ENCODE data around the gene MYO9B.

MYO9B gene

DNA sequence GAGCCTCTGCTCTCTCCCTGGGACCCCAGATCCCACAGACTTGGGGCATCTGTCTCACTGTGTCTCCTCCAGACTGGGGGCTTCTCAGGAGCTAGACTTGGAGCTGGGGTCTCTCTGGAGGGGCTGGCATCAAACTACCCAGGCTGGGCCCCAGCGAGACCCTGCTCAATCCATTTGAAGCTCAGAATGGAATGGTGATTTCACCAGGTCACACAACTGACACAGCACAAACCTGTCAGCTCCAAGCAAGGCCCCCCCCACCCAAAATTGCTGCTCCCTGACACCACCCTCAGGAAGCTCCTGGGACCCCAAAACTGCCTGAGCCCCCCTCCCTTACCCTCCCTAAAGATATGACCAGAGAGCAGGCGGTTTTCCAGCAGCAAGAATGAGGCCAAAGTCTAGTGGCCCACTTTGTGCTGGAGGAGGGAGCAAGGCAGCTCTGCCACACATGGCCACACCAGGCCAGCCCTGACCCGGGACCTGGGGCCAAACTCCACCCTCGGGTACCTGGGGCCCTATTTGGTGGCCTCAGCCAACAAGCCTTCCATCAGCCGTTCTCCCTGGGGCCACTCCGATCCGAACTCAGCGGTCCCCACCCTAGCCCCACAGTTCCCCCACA is 167.7 kb downstream of the MYO9B start:
- peak; percentile 21 for DNase-seq

DNA sequence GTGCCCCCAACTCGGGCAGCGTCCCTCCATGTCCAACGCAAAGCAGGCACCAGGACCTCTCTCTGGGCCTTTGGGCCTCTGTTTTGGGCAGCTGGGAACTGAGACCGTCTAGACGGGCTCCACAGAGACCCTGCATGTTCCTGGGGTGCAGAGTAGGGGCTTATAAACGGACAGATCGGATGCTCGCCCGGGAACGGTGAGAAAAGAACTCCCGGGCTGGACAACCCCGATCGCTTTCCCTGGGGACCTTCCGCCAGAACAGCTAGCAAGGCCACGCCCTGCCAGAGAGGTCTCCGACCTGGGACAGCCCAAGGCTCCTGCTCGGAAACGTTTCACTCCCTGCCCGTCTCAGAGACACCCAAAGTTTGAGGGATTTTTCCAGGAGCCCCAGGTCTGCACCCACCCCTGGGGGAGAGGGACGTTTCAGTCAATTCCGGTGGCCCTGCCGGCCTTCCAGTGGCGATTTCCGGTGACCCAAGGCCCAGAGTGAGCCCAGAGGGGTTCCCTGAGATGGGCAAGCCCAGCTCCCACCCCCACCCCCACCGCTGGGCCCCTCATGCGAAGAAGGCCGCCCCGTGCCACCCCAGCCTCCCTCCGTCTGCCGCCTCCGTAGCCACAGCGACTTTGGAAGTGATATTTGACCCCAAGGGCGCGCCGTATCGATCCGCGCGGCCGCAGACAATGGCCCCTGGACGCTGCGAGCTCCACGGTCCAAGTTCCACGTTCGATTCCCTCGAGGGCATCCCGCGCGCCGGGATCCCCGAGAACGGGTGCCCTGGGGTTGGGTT is 168.4 kb downstream of the MYO9B start:
- DNase-seq = peak; percentile 70

DNA sequence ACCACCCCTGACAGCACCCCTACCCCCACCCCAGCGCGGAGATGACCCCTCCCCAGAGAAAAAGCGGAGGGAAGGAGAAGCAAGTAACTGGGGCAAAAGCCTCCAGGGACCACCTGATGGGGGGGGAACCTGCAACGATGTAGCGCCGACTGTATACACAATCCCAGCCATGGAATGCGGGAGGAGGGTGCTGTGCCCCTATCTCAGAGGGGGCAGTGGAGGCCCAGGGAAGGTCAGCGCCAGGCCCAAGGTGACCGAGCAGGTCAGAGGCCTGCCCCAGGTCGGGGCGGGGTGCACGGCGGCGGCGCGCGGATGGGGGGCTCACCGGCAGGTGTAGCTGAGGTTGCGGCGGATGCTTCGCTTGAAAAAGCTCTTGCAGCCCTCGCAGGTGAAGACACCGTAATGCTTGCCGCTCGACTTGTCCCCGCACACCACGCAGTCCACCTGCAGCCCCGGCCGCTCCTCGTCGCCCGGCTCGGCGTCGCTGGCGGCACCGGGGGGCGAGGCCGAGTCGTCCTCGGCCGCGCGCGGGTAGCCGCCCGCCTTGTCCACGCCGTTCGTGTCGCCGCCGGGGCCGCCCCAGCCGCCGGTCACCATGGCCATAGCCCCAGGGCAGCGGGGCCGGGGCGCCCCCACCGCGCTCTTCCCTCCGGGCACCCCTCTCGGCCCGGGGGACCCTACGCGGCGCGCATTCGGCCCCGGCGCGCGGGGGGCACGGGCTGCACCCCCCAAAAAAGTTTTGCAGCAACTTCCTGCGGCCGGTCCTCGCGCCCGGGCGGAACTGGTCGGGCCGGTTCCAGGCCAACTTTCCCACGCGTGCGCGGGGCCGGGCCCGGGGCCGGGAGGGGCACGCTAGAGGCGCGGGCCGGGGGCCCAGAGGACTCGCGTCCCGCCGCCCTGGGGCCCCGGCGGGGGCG is 169.3 kb downstream of the MYO9B start:
- DNase-seq = peak; percentile 44

DNA sequence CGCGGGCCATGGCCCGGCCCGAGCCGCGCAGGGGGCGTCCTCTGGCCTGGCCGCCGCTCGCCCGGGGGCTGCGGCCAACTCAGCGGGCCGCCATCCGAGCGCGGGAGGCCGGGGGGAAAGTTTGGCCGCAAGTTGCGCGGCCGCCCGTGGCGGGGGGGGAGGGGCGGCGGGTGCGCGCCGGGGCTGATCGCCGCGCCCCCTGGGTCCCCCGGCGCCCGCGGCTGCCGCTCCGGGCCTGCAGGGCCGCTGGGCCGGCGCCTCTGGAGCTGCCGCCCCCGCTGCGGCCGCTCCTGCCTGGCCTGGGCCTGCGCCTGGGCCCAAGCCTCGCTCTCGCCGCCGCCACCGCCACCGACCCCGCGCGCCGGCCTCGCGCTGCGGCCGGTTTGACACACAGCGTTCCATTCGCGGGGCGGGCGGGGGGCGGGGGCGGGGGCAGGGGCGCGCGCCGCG is 170.0 kb downstream of the MYO9B start, which contains the start of gene NR2F6:
NR2F6 (minus strand) TSS at position 385 of the 450 bp plus-strand sequence. CDS start 699 bp downstream, outside the sequence.
- no peak for DNase-seq

DNA sequence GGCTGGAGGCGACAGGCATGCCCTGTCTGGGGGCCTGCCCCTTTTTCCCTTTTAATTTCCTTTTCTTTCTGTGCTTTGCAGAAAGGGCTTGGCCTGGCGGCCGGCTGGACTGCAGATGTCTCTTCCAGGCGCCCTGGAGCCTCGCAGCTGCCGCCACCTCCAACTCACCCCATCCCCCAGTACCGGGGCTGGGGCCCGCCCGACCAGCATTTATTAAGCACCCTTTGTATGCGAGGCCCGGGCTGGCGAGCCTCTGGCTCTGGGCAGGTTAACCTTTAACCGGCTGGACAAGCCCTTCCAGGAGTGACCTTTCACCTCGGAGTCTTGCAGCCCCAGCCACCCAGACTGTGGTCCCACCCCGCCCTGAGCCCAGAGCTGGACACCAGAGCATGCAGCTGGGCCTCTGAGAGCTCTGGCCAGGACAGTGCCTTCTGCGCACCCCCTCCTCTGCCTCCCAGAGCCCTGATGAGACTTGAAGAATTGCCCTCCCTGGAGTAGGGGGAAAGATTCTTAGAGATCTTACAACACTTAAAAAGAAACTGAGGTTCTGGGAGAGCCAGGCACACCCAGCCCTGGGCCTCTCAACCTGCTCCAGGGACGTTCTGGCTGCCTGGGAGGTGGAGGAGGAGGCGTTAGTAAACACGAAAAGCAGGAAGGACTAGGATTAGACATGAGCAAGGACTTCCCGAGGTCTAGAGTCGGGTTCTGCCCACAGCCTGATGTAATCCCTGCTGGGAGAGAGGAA is 171.3 kb downstream of the MYO9B start:
- no peak for DNase-seq

DNA sequence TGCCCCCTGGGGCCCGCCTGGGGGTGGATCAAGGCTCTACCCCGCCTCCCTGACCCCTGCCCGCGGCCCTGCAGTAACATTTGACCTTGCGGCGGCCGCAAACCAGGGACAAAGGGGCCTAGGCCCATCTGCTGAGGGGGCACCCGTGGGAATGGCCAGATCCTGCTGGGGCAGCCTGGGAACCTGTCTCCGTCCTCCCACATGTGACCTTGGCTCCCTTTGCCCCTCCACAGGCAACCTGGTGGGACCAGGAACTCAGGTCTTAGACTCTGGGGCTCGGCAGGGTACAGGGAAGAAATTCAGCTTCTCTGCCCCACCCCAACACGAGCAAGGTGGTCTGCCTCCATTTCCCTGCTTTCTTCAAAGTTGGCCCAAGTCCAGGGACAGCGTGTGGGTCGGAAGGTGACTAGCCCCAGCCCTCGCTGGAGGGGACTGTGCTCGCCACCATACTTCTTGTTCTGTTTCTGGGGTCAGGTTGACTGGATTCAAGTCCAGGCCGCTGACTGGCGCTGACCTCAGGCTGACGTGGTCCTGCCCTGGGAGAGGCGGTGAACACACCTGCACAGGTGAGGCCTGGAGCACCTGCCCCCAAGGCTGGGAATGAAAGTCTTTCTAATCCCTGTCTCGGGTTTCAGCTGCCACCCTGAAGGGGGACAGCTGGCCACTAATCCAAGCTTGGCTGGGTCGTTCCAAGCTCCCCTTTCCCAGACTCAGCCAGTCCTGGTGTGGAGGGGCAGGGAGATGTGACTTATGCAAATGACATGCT is 172.6 kb downstream of the MYO9B start:
- peak; percentile 31 for DNase-seq

DNA sequence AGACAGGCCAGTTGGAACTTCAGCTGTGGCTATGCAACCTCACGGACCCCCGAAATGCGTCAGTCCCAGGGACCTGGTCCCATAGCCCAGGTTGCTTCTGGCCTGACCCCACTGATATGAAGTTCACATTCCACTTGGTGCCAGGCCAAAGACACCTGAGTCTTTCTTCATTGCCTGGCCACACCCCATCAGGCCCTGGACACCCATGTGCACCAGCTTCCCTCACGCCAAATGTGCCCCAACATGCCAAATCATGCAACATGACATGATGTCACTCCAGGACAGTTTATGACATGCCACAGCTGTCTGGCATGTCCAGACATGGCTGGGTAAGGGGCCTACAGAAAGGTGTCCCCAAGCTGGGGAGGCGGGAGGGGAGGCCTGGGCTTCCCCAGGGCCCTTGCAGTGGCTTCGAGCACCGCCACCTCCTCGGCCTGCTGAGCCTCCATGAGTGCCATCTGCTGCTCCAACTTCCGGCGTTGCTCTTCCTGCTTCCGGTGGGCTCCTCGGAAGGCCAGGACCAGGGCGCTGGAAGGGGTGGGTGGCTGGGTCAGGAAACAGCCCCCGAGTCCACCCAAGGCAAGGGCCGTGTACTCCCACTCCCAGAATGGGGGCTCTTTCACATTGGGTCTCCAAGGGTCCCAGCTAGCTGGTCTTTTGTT is 174.4 kb downstream of the MYO9B start:
- DNase-seq = no peak

DNA sequence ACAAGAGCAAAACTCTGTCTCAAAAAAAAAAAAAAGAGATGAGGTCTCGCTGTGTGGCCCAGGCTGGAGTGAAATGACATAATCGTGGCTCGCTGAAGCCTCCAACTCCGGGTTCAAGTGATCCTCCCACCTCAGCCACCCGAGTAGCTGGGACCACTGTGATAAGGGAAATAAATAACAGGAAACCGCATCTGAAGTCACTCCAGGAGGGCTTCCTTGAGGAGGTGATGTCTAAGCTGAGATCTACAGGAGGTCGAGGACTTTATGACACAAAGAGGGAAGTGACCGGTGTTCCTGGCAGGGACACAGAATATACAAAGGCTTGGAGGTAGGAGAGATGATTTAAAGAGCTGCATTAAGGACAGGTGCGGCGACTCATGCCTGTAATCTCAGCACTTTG is 179.1 kb downstream of the MYO9B start:
- no peak for DNase-seq

DNA sequence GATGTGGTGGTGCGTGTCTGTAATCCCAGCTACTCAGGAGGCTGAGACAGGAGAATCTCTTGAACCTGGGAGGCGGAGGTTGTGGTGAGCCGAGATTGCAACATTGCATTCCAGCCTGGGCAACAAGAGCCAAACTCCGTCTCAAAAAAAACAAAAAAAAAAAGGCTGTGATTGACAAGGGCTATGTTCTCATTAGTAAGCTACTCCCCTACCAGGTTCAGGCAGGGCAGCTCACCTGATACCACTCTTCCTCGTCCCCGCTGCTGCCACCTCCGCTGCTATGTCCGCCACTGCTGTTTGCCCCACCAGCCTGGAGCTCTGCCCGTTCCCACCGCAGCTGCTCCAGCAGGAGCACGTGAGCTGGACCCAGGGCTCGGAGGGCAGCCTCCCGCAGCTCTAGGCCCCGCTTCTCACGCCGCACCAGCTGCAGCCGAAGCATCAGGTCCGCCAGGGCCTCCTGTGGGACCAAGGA is 179.6 kb downstream of the MYO9B start:
- DNase-seq = peak; percentile 22

DNA sequence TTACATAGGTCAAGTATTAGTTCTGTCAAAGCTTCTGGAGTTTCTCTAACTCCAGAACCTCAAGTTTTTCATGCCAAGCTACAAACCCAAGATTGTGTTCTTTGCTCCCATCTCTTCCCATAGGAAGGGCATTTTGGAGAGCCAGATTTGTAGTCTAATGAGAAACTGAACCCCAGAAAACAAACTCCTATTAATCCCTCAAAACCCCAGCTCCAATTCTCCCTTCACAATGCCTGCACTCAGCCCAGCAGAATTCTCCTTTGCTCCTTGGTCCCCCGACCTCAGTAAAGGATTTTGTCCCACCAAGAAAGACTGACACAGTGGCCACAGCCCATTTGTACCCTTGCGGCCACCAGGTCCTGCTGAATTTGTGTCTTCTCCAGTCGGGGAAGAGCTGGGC is 180.6 kb downstream of the MYO9B start:
- no peak for DNase-seq

DNA sequence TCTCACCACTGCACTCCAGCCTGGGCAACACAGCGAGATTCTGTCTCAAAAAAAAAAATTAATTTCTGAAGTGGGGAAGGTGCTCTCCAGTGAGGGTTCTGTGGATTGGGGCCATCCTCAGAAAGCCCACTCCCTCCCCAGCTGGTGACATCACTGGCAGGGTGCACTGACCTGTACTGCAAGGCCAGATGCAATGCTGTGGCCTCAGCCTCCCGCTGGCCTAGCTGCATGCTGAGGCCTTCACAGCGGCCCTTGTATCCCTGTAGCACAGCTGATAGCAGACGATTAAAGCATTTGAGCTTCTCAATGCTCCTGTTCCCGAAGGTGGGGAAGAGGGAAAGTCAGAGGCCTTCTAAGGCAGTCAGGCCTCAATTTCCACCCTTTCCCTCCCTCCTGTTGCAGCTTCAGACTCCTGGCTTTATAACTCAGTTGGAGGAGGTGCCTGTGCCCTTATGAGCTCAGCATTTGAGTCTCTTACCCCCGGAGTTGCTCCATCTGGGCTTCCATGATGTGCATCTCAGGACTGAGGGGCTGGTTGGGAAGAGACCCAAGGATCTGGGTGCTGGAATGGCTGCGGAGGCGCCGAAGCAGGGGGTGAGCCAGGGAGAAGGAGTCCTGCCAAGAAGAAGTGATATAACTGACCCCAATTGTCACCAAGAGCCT is 183.7 kb downstream of the MYO9B start:
- peak; percentile 31 for DNase-seq

DNA sequence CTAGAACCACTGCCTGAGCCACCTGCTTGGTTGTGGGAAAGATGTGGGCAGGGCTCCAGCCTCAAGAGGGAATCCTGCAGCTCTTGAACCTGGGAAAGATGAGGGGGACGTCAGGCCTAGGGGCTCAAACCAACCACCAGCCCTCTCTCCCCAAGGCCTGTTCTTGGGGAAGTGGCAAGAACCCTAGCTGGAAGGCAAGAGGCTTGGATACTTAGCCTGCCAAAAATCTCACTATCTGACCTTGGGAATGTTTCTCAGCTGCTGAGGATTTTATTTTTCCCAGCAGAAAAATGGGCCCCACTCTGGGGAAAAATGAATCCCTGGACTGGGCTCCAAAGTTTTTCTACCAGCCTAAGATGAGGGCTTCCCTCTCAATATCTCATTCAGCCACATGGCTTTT is 184.4 kb downstream of the MYO9B start:
- no peak for DNase-seq

DNA sequence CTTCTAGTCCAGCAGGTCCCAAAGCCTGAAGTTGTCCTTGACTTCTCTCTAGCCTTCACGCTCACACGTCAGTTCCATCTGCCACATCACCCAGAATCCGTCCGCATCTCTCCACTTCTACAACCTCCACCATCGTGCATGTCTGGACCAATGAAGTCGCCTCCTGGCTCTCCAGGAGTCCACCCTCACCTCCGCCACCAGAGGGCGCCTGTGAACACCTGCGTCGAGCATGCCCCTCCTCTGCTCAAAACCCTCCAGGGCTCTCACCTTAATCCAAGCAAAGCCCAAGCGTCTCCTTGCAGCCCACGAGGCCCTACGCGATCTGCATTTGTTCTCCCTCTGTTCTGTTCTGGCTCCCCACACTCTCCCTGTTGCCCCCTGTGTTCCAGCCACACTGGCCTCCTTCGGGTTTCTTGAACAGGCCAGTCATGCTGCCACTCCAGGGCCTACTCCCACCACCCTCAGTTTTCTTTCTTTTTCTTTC is 185.3 kb downstream of the MYO9B start:
- peak; percentile 78 for DNase-seq

DNA sequence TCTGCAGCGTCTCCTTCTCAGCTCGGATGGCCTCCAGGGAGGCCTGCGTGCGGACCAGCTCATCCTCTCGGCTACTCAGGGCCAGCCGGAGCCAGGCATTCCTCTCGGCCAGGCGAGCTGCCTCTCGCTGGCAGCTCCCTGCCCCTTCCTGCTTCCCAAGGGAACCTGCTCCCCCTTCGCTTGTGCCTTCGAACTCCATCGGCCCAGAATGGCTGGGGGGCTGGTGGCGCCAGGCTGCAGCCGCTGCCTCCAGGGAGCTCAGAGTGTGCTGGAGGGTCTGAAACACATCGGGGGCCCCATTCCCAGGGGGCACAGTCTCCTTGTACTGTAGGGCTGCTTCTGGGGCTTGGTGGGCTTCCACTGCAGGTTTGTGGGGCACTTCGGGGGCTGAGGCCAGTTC is 187.0 kb downstream of the MYO9B start:
- DNase-seq = no peak

All from eye (tissue), 1 donor.